Fibroblast of the aortic adventitia (primary cell): ENCODE measurements around the gene PRR35. TPM values are rescaled to one million over a fixed set of nuclear protein-coding genes. Genes with fewer than 3 reads are reported as not detected.

ENCODE experiments used
- DNase-seq: peaks from one replicate; pipeline ENCODE4 v3.0.0-alpha.2; 2010; ENCODE audit warnings: low read depth
- H3K4me3 ChIP-seq: 2 replicates; pipeline ENCODE4 v1.5.1; 2011; ENCODE audit warnings: low read depth, mild to moderate bottlenecking, control low read depth, low read length, moderate library complexity
- total RNA-seq: library from RNA; depleted of rRNA; stranded (reverse); fragments of >200 nt; gene quantifications from 2 replicates; pipeline ENCODE4 v1.2.3, GENCODE V29; 2012; ENCODE audit warnings: low replicate concordance
- TF ChIP-seq, protein P1 (sequence below): IDR thresholded peaks from 2 replicates; pipeline ENCODE4 v1.5.1; 2011; ENCODE audit warnings: mild to moderate bottlenecking, low read length, control low read depth, inconsistent platforms; ENCODE audit not compliant: insufficient read depth

The PRR35 gene
- total RNA-seq, 1 donor = not detected

DNA sequence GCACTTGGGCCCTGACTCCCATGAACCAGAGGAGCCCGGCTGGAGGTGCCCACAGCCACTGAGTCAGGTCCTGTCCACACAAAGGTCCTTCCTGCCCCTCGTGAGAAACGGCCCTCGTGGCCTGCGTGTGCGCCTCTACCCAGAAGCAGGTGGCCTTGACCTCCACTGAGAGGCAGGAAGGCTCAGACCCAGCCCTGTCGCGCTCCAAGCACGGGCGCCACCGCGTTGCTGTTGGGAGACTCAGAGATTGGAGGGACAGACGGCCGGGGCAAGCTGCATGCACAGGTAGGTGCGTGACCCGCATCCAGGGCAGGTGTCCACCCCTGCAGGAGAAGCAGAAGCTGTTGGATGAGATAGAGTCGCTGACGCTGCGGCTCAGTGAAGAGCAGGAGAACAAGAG lies 40.8 kb upstream of the PRR35 start:
- no peak for DNase-seq
- TF ChIP-seq, protein P1, sequence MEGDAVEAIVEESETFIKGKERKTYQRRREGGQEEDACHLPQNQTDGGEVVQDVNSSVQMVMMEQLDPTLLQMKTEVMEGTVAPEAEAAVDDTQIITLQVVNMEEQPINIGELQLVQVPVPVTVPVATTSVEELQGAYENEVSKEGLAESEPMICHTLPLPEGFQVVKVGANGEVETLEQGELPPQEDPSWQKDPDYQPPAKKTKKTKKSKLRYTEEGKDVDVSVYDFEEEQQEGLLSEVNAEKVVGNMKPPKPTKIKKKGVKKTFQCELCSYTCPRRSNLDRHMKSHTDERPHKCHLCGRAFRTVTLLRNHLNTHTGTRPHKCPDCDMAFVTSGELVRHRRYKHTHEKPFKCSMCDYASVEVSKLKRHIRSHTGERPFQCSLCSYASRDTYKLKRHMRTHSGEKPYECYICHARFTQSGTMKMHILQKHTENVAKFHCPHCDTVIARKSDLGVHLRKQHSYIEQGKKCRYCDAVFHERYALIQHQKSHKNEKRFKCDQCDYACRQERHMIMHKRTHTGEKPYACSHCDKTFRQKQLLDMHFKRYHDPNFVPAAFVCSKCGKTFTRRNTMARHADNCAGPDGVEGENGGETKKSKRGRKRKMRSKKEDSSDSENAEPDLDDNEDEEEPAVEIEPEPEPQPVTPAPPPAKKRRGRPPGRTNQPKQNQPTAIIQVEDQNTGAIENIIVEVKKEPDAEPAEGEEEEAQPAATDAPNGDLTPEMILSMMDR = no peak

DNA sequence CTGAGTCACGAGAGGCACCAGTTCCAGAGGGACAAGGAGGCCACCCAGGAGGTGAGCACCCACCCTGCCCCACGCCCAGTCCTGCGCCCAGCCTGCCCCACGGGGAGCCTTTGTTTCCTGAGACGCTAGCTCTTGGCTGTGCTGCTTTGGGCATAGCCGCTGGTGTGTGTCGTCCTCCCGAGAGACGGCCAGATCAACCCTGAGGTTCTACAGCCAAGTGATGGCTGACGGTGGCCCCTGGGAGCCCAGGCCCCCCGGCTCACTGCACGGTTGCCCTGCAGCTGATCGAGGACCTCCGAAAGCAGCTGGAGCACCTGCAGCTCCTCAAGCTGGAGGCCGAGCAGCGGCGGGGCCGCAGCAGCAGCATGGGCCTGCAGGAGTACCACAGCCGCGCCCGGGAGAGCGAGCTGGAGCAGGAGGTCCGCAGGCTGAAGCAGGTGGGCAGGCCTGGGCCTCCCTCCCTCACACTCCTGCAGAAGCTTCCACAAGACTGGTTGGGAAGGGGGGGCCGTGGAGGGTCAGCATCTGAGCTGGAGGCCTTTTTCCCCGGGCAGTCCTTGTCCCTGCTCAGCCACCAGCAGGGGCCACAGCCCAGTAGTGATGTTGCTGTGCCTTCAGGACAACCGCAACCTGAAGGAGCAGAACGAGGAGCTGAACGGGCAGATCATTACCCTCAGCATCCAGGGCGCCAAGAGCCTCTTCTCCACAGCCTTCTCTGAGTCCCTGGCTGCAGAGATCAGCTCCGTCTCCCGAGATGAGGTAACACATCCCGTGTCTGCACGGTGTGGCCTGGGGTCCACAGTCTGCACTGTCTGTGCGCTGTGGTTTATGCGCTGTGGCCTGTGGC lies 40.1 kb upstream of the PRR35 start:
- H3K4me3 ChIP-seq = no peak overlapping the region
- TF ChIP-seq, protein P1 = no peak
- DNase-seq = no peak

More for the DNA sequence above, 40.8 kb upstream of the PRR35 start:
- H3K4me3 ChIP-seq = no peak overlapping the region

DNA sequence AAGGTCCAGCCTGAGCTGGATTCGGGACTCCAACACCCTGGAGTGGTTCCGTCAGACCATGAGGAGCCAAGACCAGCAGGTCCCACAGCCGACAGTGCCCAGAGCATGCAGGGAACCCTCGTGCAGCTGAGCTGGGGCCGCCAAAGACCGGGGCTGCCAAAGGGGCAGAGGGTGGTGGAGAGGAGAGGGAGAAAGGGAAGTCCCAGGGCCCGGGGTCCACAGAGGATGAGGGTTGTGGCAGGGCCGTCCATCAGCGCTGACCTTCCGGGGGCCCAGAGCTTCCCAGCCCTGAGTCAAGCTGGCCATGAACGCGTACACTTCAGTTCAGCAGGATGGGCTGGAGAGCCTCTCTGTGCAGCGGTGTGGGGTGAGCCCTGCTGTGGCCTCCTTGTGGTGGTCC lies 39.3 kb upstream of the PRR35 start:
- TF ChIP-seq, protein P1 = no peak
- H3K4me3 ChIP-seq = no peak overlapping the region
- DNase-seq = no peak

DNA sequence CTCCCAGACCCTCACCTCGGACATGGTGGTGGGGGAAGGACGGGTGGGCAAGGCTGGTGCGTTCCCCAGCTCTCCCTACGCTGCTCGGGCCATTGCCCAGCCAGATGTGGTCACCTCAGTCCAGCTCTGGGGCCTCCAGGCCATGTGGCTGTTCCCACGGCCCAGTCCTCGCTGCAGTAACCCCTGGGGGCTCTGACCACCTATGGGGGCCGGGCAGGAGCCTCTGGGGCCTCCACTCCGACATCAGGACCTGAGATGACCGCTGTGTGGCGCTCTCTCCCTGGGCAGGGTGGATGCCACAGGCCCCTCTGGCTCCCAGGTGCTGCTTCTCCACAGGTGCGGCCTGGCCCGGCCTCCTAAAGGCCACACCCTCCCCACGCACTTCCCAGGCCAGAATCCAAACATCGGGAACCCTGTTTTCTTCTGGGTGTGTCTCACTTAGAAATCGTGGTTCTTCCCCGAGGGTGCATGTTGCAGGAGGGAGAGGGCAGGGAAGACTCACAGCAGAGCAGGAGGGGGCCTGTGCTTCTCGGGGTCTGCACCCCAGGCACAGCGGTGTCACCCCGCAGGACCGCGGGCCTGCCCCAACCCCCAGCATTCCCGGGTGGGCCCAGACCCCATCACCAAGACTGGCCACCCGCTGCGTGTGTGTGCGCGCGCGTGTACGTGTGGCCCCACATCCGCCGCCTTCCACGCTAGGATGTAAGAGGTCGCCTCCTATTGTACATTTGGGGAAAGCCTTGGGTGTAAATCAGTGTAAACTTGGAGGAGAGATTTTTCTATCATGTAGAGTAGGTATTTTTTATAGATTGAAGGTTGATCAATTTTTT lies 38.6 kb upstream of the PRR35 start:
- DNase-seq = no peak
- TF ChIP-seq, protein P1 = no peak

DNA sequence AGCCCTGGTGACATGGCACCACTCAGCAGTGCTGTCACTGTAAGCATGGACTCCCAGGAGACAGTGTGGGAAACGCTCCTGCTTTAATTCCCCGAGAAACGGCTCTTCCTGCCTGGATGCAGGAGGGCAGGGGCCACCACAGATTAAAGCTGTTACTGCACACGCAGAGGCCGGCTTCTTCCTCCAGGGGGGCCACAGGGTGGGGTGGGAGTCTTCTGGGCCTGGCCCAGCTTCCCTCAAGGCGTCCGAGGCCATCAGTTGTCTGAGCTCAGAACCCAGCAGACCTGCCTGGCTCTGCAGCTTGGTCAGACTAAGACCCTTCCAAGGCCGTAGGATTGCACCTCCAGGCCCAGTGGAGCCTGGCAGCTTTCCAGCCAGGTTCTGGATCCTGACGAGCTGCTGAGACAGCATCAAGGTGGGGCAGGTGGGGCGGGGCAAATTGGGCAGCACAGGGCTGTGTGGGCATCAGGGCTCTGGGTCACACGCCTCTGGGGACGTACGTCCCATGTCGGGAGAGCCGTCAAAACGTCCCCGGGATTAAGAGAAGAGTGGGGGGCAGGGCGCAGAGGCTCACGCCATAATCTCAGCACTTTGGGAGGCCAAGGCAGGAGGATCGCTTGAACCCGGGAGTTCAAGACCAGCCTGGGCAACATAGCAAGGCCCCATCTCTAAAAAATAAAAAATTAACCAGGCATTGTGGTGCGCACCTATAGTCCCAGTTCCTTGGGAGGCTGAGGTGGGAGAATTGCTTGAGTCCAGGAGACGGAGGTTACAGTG lies 37.7 kb upstream of the PRR35 start:
- no peak for DNase-seq
- TF ChIP-seq, protein P1 = no peak
- no peak overlapping the region for H3K4me3 ChIP-seq

More for the DNA sequence above, 38.6 kb upstream of the PRR35 start:
- H3K4me3 ChIP-seq = no peak overlapping the region

DNA sequence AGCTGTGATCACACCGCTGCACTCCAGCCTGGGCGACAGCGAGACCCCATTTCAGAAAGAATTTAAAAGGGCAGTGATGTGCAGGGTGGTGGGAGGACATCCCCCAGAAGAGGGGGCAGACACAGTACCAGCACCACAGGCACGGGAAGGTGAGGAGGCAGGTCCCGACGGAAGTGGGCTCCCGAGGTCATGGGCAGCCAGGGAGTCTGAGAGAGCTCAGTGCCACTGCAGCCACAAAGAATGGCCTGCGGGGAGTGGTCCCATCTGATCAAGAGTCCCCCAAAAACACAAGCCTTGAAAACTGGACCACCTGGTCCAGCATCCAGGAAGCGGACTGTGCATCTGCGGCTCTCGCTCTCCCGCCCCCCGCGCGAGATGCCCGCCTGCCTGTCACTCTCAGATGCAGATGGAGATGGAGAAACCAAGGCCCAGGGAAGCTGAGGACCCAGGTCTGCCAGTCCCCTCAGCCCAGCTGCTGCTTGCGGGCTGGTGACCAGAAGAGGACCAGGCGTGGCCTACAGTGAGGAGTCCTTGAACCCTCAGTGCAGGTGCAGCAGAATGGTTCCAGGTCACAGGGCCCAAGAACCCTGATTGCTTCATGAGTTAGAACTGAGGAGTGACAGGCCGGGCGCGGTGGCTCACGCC lies 37.0 kb upstream of the PRR35 start:
- TF ChIP-seq, protein P1 = no peak
- no peak overlapping the region for H3K4me3 ChIP-seq
- no peak for DNase-seq
